ENCODE results near the gene LRRC4C. TPM values are rescaled to one million over a fixed set of nuclear protein-coding genes. Genes with fewer than 3 reads are reported as not detected.

LRRC4C gene
- polyA plus RNA-seq, 1 donor from 2014 or later, result 24.3 TPM

DNA sequence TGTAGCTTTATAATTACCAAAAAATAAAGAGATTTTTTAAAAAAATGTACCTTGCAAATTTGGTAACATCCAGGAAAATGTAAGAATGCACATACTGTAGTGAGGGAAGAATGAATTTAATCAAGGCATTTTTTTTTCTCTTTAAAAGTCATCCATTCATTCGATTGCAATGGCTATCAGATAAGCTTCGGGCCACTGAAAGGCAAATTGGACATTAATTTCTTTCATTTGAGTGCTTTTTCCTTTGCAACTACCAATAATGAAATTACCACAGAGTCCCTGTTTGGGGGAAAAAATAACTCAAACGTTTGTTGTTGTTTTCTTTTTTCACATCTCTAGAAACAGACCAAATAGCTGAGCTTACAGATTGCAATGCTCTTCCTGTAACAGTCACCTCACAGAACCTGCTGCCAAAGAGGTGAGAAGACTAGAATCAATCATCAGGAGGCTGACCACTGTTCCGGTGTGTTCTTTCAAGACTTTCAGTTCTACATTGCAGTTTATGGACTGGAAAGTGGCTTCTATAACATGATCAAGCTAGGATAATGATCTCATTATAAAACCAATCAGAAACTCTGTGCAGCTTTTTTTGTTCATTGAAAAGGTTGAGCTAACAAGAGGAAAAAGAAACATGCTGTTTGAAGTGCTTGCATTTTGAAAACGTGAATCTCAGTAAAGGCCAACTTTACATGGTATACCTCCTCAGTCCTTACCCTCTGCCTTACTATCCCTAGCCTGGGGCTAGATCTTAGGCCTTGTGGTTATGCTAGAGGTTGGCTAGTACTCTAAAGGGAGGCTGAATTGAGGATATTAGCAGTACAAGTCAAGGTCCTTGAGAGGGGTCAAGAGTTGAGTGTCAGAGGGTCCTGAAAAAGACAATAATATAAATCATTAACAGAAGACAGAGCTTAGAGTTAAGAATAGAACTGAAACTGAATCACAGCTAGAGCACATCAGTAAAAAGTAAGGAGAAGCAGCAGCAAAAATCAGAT, 1276.1 kb downstream of the LRRC4C start:
- no peak overlapping the region for H3K4me2 ChIP-seq (ENCODE audit: low read length)
- H3K9ac ChIP-seq (ENCODE audit: low read length), result no peak overlapping the region
- TF ChIP-seq EZH2 (IDR thresholded peaks at IDR 0.05; ENCODE audit: borderline replicate concordance, insufficient read depth, low read length, poor library complexity, severe bottlenecking), result no peak
- no peak for TF ChIP-seq POLR2AphosphoS5 (IDR thresholded peaks at IDR 0.05)
- no peak for TF ChIP-seq EP300 (conservative IDR thresholded peaks at IDR 0.05; ENCODE audit: poor library complexity, severe bottlenecking)
- TF ChIP-seq, protein P1, sequence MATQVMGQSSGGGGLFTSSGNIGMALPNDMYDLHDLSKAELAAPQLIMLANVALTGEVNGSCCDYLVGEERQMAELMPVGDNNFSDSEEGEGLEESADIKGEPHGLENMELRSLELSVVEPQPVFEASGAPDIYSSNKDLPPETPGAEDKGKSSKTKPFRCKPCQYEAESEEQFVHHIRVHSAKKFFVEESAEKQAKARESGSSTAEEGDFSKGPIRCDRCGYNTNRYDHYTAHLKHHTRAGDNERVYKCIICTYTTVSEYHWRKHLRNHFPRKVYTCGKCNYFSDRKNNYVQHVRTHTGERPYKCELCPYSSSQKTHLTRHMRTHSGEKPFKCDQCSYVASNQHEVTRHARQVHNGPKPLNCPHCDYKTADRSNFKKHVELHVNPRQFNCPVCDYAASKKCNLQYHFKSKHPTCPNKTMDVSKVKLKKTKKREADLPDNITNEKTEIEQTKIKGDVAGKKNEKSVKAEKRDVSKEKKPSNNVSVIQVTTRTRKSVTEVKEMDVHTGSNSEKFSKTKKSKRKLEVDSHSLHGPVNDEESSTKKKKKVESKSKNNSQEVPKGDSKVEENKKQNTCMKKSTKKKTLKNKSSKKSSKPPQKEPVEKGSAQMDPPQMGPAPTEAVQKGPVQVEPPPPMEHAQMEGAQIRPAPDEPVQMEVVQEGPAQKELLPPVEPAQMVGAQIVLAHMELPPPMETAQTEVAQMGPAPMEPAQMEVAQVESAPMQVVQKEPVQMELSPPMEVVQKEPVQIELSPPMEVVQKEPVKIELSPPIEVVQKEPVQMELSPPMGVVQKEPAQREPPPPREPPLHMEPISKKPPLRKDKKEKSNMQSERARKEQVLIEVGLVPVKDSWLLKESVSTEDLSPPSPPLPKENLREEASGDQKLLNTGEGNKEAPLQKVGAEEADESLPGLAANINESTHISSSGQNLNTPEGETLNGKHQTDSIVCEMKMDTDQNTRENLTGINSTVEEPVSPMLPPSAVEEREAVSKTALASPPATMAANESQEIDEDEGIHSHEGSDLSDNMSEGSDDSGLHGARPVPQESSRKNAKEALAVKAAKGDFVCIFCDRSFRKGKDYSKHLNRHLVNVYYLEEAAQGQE (IDR thresholded peaks at IDR 0.05; ENCODE audit: borderline replicate concordance), result no peak
- TF ChIP-seq, protein P2, sequence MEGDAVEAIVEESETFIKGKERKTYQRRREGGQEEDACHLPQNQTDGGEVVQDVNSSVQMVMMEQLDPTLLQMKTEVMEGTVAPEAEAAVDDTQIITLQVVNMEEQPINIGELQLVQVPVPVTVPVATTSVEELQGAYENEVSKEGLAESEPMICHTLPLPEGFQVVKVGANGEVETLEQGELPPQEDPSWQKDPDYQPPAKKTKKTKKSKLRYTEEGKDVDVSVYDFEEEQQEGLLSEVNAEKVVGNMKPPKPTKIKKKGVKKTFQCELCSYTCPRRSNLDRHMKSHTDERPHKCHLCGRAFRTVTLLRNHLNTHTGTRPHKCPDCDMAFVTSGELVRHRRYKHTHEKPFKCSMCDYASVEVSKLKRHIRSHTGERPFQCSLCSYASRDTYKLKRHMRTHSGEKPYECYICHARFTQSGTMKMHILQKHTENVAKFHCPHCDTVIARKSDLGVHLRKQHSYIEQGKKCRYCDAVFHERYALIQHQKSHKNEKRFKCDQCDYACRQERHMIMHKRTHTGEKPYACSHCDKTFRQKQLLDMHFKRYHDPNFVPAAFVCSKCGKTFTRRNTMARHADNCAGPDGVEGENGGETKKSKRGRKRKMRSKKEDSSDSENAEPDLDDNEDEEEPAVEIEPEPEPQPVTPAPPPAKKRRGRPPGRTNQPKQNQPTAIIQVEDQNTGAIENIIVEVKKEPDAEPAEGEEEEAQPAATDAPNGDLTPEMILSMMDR (IDR thresholded peaks at IDR 0.05; ENCODE audit: poor library complexity, severe bottlenecking), result no peak
- TF ChIP-seq TAF1 (IDR thresholded peaks at IDR 0.05; ENCODE audit: low read depth), result no peak
- TF ChIP-seq SMC3 (conservative IDR thresholded peaks at IDR 0.05; ENCODE audit: poor library complexity), result no peak
- TF ChIP-seq MXI1 (conservative IDR thresholded peaks at IDR 0.05; ENCODE audit: poor library complexity, severe bottlenecking), result no peak
- no peak overlapping the region for H3K4me3 ChIP-seq (ENCODE audit: low read length)
- H3K79me2 ChIP-seq (replicated peaks; ENCODE audit: insufficient read depth, low read length), result no peaks in the 10 kb centered on the region
- H3F3A ChIP-seq (ENCODE audit: insufficient read depth, low read length, poor library complexity, severe bottlenecking), result no peaks in the 10 kb centered on the region
- H3K27me3 ChIP-seq (ENCODE audit: insufficient read depth, low read depth, low read length), result no peaks in the 10 kb centered on the region
- H4K20me1 ChIP-seq (ENCODE audit: insufficient read depth), result no peaks in the 10 kb centered on the region
- no peaks in the 10 kb centered on the region for H3K36me3 ChIP-seq (ENCODE audit: insufficient read depth, low read length)
- H3K9me2 ChIP-seq (ENCODE audit: insufficient read depth, low read length), result no peaks in the 10 kb centered on the region
- H3K9me3 ChIP-seq (ENCODE audit: low read length), result no peaks in the 10 kb centered on the region
- no peak overlapping the region for H3K27ac ChIP-seq (ENCODE audit: low read length)
- no peak overlapping the region for H2AFZ ChIP-seq (ENCODE audit: low read depth, low read length)

GRCh38 chr11:40179541-40179940, 1279.9 kb downstream of the LRRC4C start:
- TF ChIP-seq MXI1 (conservative IDR thresholded peaks at IDR 0.05; ENCODE audit: poor library complexity, severe bottlenecking) (no peak), SMC3 (conservative IDR thresholded peaks at IDR 0.05; ENCODE audit: poor library complexity) (no peak)
- TF ChIP-seq, protein P2 (IDR thresholded peaks at IDR 0.05; ENCODE audit: poor library complexity, severe bottlenecking), result no peak
- Histone ChIP-seq H3K9ac (ENCODE audit: low read length) (no peak overlapping the region), H4K20me1 (ENCODE audit: insufficient read depth) (no peaks in the 10 kb centered on the region), H2AFZ (ENCODE audit: low read depth, low read length) (no peak overlapping the region), H3F3A (ENCODE audit: insufficient read depth, low read length, poor library complexity, severe bottlenecking) (peaks cover 3% of the 10 kb centered on the region), H3K27me3 (ENCODE audit: insufficient read depth, low read depth, low read length) (no peaks in the 10 kb centered on the region), H3K36me3 (ENCODE audit: insufficient read depth, low read length) (no peaks in the 10 kb centered on the region), H3K79me2 (replicated peaks; ENCODE audit: insufficient read depth, low read length) (no peaks in the 10 kb centered on the region), H3K27ac (ENCODE audit: low read length) (no peak overlapping the region), H3K4me3 (ENCODE audit: low read length) (no peak overlapping the region), H3K4me2 (ENCODE audit: low read length) (no peak overlapping the region), H3K9me2 (ENCODE audit: insufficient read depth, low read length) (no peaks in the 10 kb centered on the region), H3K9me3 (ENCODE audit: low read length) (no peaks in the 10 kb centered on the region)

Data from neural cell (in vitro differentiated cells).